Small intestine (tissue), 7 donors: ENCODE measurements around the gene CST9. TPM values are rescaled to one million over a fixed set of nuclear protein-coding genes. Genes with fewer than 3 reads are reported as not detected.

Experiments used
- DNase-seq, 2 donors: peaks; one replicate each; pipeline versions ENCODE4 v3.0.0 to v3.0.0-alpha.2; 2013
- FAIRE-seq: peaks from 2 replicates; lab custom pipeline; 2012; peaks lifted over from hg19 to GRCh38; lab: Jason Lieb, UNC
- H3K27ac ChIP-seq, 3 donors: one replicate each; pipeline ENCODE4 v1.5.1; 2013; ENCODE audit warnings: low read length in 2 of 3, mild to moderate bottlenecking in 2 of 3, control low read depth in 1 of 3, inconsistent platforms in 1 of 3, low read depth in 1 of 3, moderate library complexity in 1 of 3
- H3K27me3 ChIP-seq, 3 donors: one replicate each; pipeline ENCODE4 v1.6.1; 2013; ENCODE audit warnings: low read length in 3 of 3, inconsistent platforms in 1 of 3; ENCODE audit not compliant: control insufficient read depth in 3 of 3, insufficient read depth in 3 of 3
- H3K36me3 ChIP-seq, 3 donors: one replicate each; pipeline ENCODE4 v1.6.1; 2013; ENCODE audit warnings: low read length in 3 of 3, inconsistent platforms in 1 of 3, low read depth in 1 of 3, mild to moderate bottlenecking in 1 of 3, moderate library complexity in 1 of 3; ENCODE audit not compliant: control insufficient read depth in 3 of 3, insufficient read depth in 2 of 3
- H3K4me1 ChIP-seq, 3 donors: one replicate each; pipeline ENCODE4 v1.6.1; 2013; ENCODE audit warnings: low read length in 2 of 3, inconsistent platforms in 1 of 3, low read depth in 1 of 3, mild to moderate bottlenecking in 1 of 3, moderate library complexity in 1 of 3; ENCODE audit not compliant: control insufficient read depth in 3 of 3, insufficient read depth in 2 of 3
- H3K4me3 ChIP-seq, 3 donors: one replicate each; pipeline ENCODE4 v1.5.1; 2013; ENCODE audit warnings: low read length in 3 of 3, control low read depth in 1 of 3, inconsistent platforms in 1 of 3, low read depth in 1 of 3, mild to moderate bottlenecking in 1 of 3, moderate library complexity in 1 of 3
- H3K9me3 ChIP-seq, 2 donors: one replicate each; pipeline ENCODE4 v1.6.1; 2013; ENCODE audit warnings: low read depth in 1 of 2, low read length in 1 of 2; ENCODE audit not compliant: control insufficient read depth in 2 of 2, insufficient read depth in 1 of 2
- WGBS, 3 donors: extraction: QIAGEN DNeasy Blood & Tissue Kit; methylation state at CpG; one replicate each; pipeline ENCODE4 v1.1.7; 2013; 5-methylcytosine and 5-hydroxymethylcytosine counted together
- polyA plus RNA-seq, 4 donors: library from polyadenylated mRNA; stranded (reverse) in 3 of 4; unstranded in 1 of 4; fragments of 200-250 nt in 3 of 4; fragments of 120-200 nt in 1 of 4; gene quantifications; one replicate each; pipeline versions ENCODE4 v1.2.1 to v1.2.3, GENCODE V29; 2013
- donor health status: healthy with polysubstance abuse.
- donor health status: control.
- donor health status: control.
- donor health status: Bipolar disorder and iron deficiency.
- donor health status: healthy.

CST9 gene
- polyA plus RNA-seq, 4 donors: not detected

GRCh38 chr20:23649242-23649641, 43.5 kb upstream of the CST9 start:
- DNase-seq (no peak), FAIRE-seq (no peak)
- Histone ChIP-seq H3K27ac (no peak overlapping the region), H3K4me3 (no peak overlapping the region), H3K4me1 (peaks cover 0 to 11% (median 0%) of the 10 kb centered on the region in 3 donors), H3K9me3 (peaks cover 0 to 5% of the 10 kb centered on the region in 2 donors), H3K27me3 (no peaks in the 10 kb centered on the region), H3K36me3 (no peaks in the 10 kb centered on the region)
- WGBS, 3 donors: 86 to 94% (median 90%) methylated on average over 2 of the region's 2 CpGs

GRCh38 chr20:23647346-23647745, 41.6 kb upstream of the CST9 start:
- 89 to 98% (median 95%) methylated on average over 2 of the region's 2 CpGs for WGBS, 3 donors
- no peaks in the 10 kb centered on the region for H3K27me3 ChIP-seq
- no peak overlapping the region for H3K27ac ChIP-seq
- FAIRE-seq: no peak
- H3K4me1 ChIP-seq: no peaks in the 10 kb centered on the region
- peaks cover 0 to 3% of the 10 kb centered on the region in 2 donors for H3K9me3 ChIP-seq
- H3K4me3 ChIP-seq: no peak overlapping the region
- DNase-seq: no peak
- no peaks in the 10 kb centered on the region for H3K36me3 ChIP-seq

GRCh38 chr20:23646106-23646873, 40.6 kb upstream of the CST9 start:
- 56 to 80% (median 64%) methylated on average over 4 of the region's 4 CpGs for WGBS, 3 donors
- FAIRE-seq: no peak
- H3K9me3 ChIP-seq: no peaks in the 10 kb centered on the region

GRCh38 chr20:23645575-23645974, 39.9 kb upstream of the CST9 start:
- Histone ChIP-seq H3K27ac (no peak overlapping the region), H3K27me3 (no peaks in the 10 kb centered on the region), H3K36me3 (no peaks in the 10 kb centered on the region), H3K4me3 (no peak overlapping the region), H3K4me1 (no peaks in the 10 kb centered on the region), H3K9me3 (no peaks in the 10 kb centered on the region)
- FAIRE-seq: no peak
- DNase-seq: no peak
- WGBS, 3 donors: 76 to 86% (median 81%) methylated on average over 1 of the region's 1 CpG

More at GRCh38 chr20:23646106-23646873, 40.6 kb upstream of the CST9 start:
- H3K27me3 ChIP-seq: no peaks in the 10 kb centered on the region
- no peaks in the 10 kb centered on the region for H3K4me1 ChIP-seq
- H3K36me3 ChIP-seq: no peaks in the 10 kb centered on the region
- no peak for DNase-seq
- no peak overlapping the region for H3K4me3 ChIP-seq
- H3K27ac ChIP-seq: no peak overlapping the region

GRCh38 chr20:23644164-23644563, 38.4 kb upstream of the CST9 start:
- H3K36me3 ChIP-seq: no peaks in the 10 kb centered on the region
- peaks cover 0 to 7% of the 10 kb centered on the region in 2 donors for H3K9me3 ChIP-seq
- H3K27ac ChIP-seq: no peak overlapping the region
- no peaks in the 10 kb centered on the region for H3K27me3 ChIP-seq
- WGBS, 3 donors: 95 to 98% (median 96%) methylated on average over 7 of the region's 7 CpGs
- FAIRE-seq (no peak), DNase-seq (no peak)
- peaks cover 0 to 3% (median 0%) of the 10 kb centered on the region in 3 donors for H3K4me1 ChIP-seq
- no peak overlapping the region for H3K4me3 ChIP-seq

GRCh38 chr20:23643659-23644058, 37.9 kb upstream of the CST9 start:
- H3K27ac ChIP-seq: no peak overlapping the region
- no peaks in the 10 kb centered on the region for H3K36me3 ChIP-seq
- H3K9me3 ChIP-seq: peaks cover 0 to 7% of the 10 kb centered on the region in 2 donors
- FAIRE-seq: no peak
- WGBS, 3 donors: 53 to 65% (median 65%) methylated on average over 6 of the region's 6 CpGs
- DNase-seq: no peak
- H3K27me3 ChIP-seq: no peaks in the 10 kb centered on the region
- no peak overlapping the region for H3K4me3 ChIP-seq
- peaks cover 0 to 3% (median 0%) of the 10 kb centered on the region in 3 donors for H3K4me1 ChIP-seq

GRCh38 chr20:23641936-23642751, 36.4 kb upstream of the CST9 start:
- Histone ChIP-seq H3K36me3 (no peaks in the 10 kb centered on the region), H3K27me3 (no peaks in the 10 kb centered on the region), H3K4me3 (no peak overlapping the region), H3K27ac (no peak overlapping the region), H3K4me1 (peaks cover 0 to 3% (median 0%) of the 10 kb centered on the region in 3 donors), H3K9me3 (peaks cover 0 to 7% of the 10 kb centered on the region in 2 donors)
- 65 to 80% (median 73%) methylated on average over 12 of the region's 12 CpGs for WGBS, 3 donors
- FAIRE-seq: no peak
- DNase-seq: no peak
